Calu3 (cell line): ENCODE measurements around the gene SCP2. TPM values are rescaled to one million over a fixed set of nuclear protein-coding genes. Genes with fewer than 3 reads are reported as not detected.
"Not testable (repeated sequence)": the region's sequence is repeated elsewhere in the genome, so short reads cannot be mapped to it uniquely, and the experiment has no call there.

Experiments used
- BruUV-seq: library from RNA; stranded (reverse); fragments of 400-500 nt; replicated peaks from 2 replicates; lab custom pipeline; 2021; lab: Mats Ljungman, UMichigan
- CTCF ChIA-PET: fragments of 300-600 bp; sonication (Branson Sonifier 250); formaldehyde crosslinking; loops from one replicate; lab custom pipeline; 2022; ENCODE audit warnings: antibody characterized with exemption; lab: Charles Lee
- DNase-seq: peaks from one replicate; pipeline ENCODE4 v3.0.0; 2022
- H3K27ac Mint-ChIP-seq: one replicate; pipeline ENCODE4 v1.8.0; 2022; ENCODE audit warnings: mixed read lengths; ENCODE audit not compliant: unreplicated experiment
- H3K27me3 Mint-ChIP-seq: one replicate; pipeline ENCODE4 v1.8.0; 2022; ENCODE audit warnings: mixed read lengths; ENCODE audit not compliant: unreplicated experiment
- H3K36me3 Mint-ChIP-seq: one replicate; pipeline ENCODE4 v1.8.0; 2022; ENCODE audit warnings: mild to moderate bottlenecking, moderate library complexity, mixed read lengths; ENCODE audit not compliant: insufficient read depth, unreplicated experiment
- H3K4me1 Mint-ChIP-seq: one replicate; pipeline ENCODE4 v1.8.0; 2022; ENCODE audit warnings: mild to moderate bottlenecking, low read depth, mixed read lengths; ENCODE audit not compliant: unreplicated experiment
- H3K4me3 Mint-ChIP-seq: one replicate; pipeline ENCODE4 v1.8.0; 2022; ENCODE audit warnings: mild to moderate bottlenecking, low read depth, moderate library complexity, mixed read lengths; ENCODE audit not compliant: unreplicated experiment
- H3K9me3 Mint-ChIP-seq: one replicate; pipeline ENCODE4 v1.8.0; 2022; ENCODE audit warnings: low read depth, mixed read lengths; ENCODE audit not compliant: unreplicated experiment
- intact Hi-C: fragments of 100-400 bp; cut with micrococcal nuclease; formaldehyde crosslinking; loops from one replicate; pipeline ENCODE4 v1.10.0; 2022; ENCODE audit not compliant: unreplicated experiment
- total RNA-seq: library from RNA; stranded (reverse); gene quantifications from 2 replicates; pipeline ENCODE4 v1.2.3, GENCODE V29; 2022
- TF ChIP-seq, protein P1 (sequence below): fragments of 200-600 bp; IDR thresholded peaks from one replicate; pipeline ENCODE4 v1.8.0; 2022; ENCODE audit warnings: antibody characterized with exemption; ENCODE audit not compliant: unreplicated experiment

The SCP2 gene
- total RNA-seq, 1 experiment from 2014 or later: 91.1 TPM

DNA sequence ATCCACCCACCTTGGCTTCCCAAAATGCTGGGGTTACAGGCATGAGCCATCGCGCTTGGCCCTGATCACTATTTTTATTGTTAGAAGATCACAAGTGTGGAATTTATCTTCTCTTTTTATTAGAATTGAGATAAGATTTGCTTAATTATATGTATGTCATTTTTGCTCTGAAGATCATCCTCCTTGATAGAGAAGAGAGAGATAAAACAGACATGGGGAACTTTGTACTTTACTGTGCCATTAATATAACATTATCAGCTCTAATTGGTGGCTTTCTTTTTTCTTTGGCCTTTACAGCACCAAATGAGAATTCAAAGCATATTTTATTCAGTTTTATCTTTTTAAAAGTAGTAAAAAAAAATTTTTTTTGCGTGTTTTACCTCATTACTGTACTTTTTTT is 46.8 kb downstream of the SCP2 start:
- H3K9me3 Mint-ChIP-seq: no peaks in the 10 kb centered on the region
- intact Hi-C loops: no loop called here
- TF ChIP-seq, protein P1, sequence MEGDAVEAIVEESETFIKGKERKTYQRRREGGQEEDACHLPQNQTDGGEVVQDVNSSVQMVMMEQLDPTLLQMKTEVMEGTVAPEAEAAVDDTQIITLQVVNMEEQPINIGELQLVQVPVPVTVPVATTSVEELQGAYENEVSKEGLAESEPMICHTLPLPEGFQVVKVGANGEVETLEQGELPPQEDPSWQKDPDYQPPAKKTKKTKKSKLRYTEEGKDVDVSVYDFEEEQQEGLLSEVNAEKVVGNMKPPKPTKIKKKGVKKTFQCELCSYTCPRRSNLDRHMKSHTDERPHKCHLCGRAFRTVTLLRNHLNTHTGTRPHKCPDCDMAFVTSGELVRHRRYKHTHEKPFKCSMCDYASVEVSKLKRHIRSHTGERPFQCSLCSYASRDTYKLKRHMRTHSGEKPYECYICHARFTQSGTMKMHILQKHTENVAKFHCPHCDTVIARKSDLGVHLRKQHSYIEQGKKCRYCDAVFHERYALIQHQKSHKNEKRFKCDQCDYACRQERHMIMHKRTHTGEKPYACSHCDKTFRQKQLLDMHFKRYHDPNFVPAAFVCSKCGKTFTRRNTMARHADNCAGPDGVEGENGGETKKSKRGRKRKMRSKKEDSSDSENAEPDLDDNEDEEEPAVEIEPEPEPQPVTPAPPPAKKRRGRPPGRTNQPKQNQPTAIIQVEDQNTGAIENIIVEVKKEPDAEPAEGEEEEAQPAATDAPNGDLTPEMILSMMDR: no peak
- H3K27me3 Mint-ChIP-seq: no peaks in the 10 kb centered on the region
- CTCF ChIA-PET: no interaction called here
- no peaks in the 10 kb centered on the region for H3K4me1 Mint-ChIP-seq
- no peak overlapping the region for H3K27ac Mint-ChIP-seq
- H3K36me3 Mint-ChIP-seq: no peaks in the 10 kb centered on the region
- no peak overlapping the region for H3K4me3 Mint-ChIP-seq
- no peak for DNase-seq
- no TSS peak for BruUV-seq

DNA sequence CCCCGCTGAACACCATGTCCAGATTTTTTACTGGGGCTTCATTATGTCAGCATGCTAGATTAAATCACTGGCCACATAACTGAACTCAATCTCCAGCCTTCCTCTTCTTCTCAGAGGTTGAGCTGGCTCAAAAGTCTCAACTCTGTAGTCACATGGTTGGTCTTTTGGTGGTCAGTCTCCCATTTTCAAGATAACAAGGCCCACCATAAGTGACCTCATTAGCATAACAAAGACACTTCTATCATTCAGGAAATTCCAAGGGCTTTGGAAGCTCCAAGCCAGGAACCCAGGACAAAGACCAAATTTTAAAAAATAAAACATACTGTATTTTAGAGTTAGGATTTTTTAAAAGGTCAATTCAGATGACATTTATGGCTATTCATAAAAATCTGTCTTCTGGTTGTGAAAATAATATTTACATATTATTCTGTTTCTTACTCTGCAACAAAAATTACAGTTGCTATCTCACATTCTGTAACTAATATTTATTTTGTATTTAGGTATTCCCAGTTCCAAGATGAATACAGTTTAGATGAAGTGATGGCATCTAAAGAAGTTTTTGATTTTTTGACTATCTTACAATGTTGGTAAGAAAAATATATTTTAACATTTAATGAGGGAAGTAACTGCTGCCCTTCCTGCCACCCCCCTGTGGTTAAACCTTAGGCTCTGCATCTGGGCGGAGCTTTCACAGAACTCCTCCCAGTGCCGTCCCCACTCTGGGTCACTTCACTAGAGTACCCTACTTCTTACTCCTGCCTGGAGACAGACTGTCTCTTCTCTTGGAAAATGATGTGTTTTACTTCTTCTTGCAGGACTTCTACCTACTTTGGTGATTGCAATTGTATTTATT is 49.3 kb downstream of the SCP2 start:
- CTCF ChIA-PET: no interaction called here
- no peaks in the 10 kb centered on the region for H3K9me3 Mint-ChIP-seq
- TF ChIP-seq, protein P1: no peak
- no peak overlapping the region for H3K4me3 Mint-ChIP-seq
- H3K4me1 Mint-ChIP-seq: no peaks in the 10 kb centered on the region
- no peaks in the 10 kb centered on the region for H3K27me3 Mint-ChIP-seq
- no peak for DNase-seq
- no peaks in the 10 kb centered on the region for H3K36me3 Mint-ChIP-seq
- BruUV-seq: no TSS peak
- intact Hi-C loops: no loop called here
- H3K27ac Mint-ChIP-seq: no peak overlapping the region

DNA sequence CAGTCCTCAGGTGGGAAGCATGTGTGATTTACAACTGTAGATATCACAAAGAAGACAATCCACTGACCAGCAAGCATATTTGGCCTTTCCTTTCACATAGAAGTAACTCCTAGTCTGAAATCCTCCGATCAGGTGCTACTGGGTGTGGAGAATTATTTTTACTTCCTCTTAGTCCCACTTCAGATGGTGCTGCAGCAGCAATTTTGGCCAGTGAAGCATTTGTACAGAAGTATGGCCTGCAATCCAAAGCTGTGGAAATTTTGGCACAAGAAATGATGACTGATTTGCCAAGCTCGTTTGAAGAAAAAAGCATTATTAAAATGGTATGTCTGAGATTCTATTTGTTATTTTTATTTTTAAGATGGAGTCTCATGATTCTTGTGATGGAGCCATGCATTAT is 51.0 kb downstream of the SCP2 start:
- no peaks in the 10 kb centered on the region for H3K9me3 Mint-ChIP-seq
- H3K27me3 Mint-ChIP-seq: no peaks in the 10 kb centered on the region
- DNase-seq: no peak
- no peak overlapping the region for H3K4me3 Mint-ChIP-seq
- no peaks in the 10 kb centered on the region for H3K36me3 Mint-ChIP-seq
- H3K4me1 Mint-ChIP-seq: no peaks in the 10 kb centered on the region
- BruUV-seq: no TSS peak
- TF ChIP-seq, protein P1: no peak
- H3K27ac Mint-ChIP-seq: no peak overlapping the region
- CTCF ChIA-PET: no interaction called here
- intact Hi-C loops: no loop called here

DNA sequence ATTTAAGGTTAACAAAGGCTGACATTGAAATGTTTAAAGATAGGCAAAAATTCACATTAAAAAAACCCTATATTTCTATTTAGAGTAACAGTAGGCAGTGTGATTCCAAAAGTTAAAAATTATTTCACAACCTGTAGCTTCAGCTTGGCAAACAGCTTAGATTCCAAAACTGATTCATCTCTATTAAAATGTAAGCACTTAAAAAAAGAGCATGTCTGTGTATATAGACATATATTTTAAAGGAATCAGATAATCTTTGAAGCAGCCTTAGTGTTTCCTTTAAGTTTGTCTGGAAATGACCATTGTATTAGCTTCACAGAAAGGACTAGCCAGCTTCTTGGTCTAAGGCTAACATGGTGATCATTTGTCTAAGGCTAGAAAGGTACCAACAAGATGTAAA is 65.7 kb downstream of the SCP2 start:
- intact Hi-C loops, H3K27ac Mint-ChIP-seq, DNase-seq, BruUV-seq, CTCF ChIA-PET, H3K27me3 Mint-ChIP-seq, H3K36me3 Mint-ChIP-seq, H3K9me3 Mint-ChIP-seq, H3K4me1 Mint-ChIP-seq, H3K4me3 Mint-ChIP-seq: not testable (repeated sequence)

DNA sequence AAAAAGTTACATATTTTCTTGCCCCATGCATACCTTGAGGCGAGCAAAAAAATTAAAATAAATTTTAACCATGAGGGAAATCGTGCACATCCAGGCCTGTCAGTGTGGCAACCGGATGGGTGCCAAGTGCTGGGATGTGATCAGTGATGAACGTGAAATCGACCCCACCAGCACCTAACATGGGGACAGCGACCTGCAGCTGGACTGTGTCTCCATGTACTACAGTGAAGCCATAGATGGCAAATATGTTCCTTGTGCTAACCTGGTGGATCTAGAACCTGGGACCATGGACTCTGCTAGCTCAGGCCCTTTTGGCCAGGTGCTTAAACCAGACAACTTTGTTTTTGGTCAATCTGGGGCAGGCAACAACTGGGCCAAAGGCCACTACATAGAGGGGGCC is 67.6 kb downstream of the SCP2 start:
- Mint-ChIP-seq H3K36me3 (no peaks in the 10 kb centered on the region), H3K4me3 (no peak overlapping the region)
- intact Hi-C loops: no loop called here

More for the DNA sequence above, 67.6 kb downstream of the SCP2 start:
- Mint-ChIP-seq H3K4me1 (no peaks in the 10 kb centered on the region), H3K27ac (no peak overlapping the region), H3K9me3 (no peaks in the 10 kb centered on the region), H3K27me3 (no peaks in the 10 kb centered on the region)
- CTCF ChIA-PET: no interaction called here
- BruUV-seq: no TSS peak
- DNase-seq: no peak
- TF ChIP-seq, protein P1: no peak
